ENCODE data around the gene CEP126.

The CEP126 gene

GRCh38 chr11:102046841-102047240 is 132.0 kb downstream of the CEP126 start:
- H3K36me3 Mint-ChIP-seq (ENCODE audit: insufficient read depth), result peaks cover 4% of the 10 kb centered on the region
- peaks cover 5% of the 10 kb centered on the region for H3K4me1 Mint-ChIP-seq
- DNase-seq (ENCODE audit: low spot score in 2 of 2), result no peak
- no peak for ATAC-seq (replicated peaks; ENCODE audit: extremely low read depth, poor library complexity, severe bottlenecking)
- no peaks in the 10 kb centered on the region for H3K9me3 Mint-ChIP-seq
- H3K27ac Mint-ChIP-seq (ENCODE audit: low read depth), result no peak overlapping the region
- peaks cover 52% of the 10 kb centered on the region for H3K27me3 Mint-ChIP-seq
- peak overlapping the region; percentile 66 for H3K4me3 Mint-ChIP-seq

- Mint-ChIP-seq H3K27ac (ENCODE audit: low read depth) (no peak within 1 kb of the TSS), H3K4me1 (peaks cover 5% of the 10 kb centered on the region), H3K4me3 (peak within 1 kb of the TSS; percentile 66), H3K9me3 (no peaks in the 10 kb centered on the region), H3K36me3 (ENCODE audit: insufficient read depth) (peaks cover 4% of the 10 kb centered on the region), H3K27me3 (peaks cover 54% of the 10 kb centered on the region)
- peak; percentile 43 for ATAC-seq (replicated peaks; ENCODE audit: extremely low read depth, poor library complexity, severe bottlenecking)
- DNase-seq (ENCODE audit: low spot score in 2 of 2), result no peak
These were observed 132.6 kb downstream of the CEP126 start, which contains the start of gene CFAP300 for GRCh38 chr11:102047305-102047924. TSS of gene CFAP300 (plus strand) at chr11:102047437. CDS start at chr11:102047471, 34 bp downstream.

All from central memory CD8-positive, alpha-beta T cell (primary cell).